OCI-LY1 (cell line): ENCODE results near the gene PNPLA7.
"Not testable (repeated sequence)": the region's sequence is repeated elsewhere in the genome, so short reads cannot be mapped to it uniquely, and the experiment has no call there.

Source experiments
- CTCF ChIP-seq: fragments of 200-600 bp; sonication (generic), shearing (Covaris generic); IDR thresholded peaks from 2 replicates; pipeline ENCODE4 v1.5.1; 2017; ENCODE audit warnings: mild to moderate bottlenecking, antibody characterized with exemption, low read length, moderate library complexity, mixed read lengths
- EZH2 ChIP-seq: fragments of 200-600 bp; sonication (generic), shearing (Covaris generic); IDR thresholded peaks from 2 replicates; pipeline ENCODE4 v1.8.0; 2017; ENCODE audit warnings: borderline replicate concordance, mixed run types, mild to moderate bottlenecking, antibody characterized with exemption, low read length, moderate library complexity, mixed read lengths

GRCh38 chr9:137536594-137537131 lies 13.5 kb downstream of the PNPLA7 start:
- TF ChIP-seq CTCF, EZH2: not testable (repeated sequence)
